ENCODE data around the gene RNF212. TPM values are rescaled to one million over a fixed set of nuclear protein-coding genes. Genes with fewer than 3 reads are reported as not detected.

Gene RNF212
- total and polyA plus RNA-seq, 4 donors, result 3.5 to 8.8 (median 5.3) TPM

DNA sequence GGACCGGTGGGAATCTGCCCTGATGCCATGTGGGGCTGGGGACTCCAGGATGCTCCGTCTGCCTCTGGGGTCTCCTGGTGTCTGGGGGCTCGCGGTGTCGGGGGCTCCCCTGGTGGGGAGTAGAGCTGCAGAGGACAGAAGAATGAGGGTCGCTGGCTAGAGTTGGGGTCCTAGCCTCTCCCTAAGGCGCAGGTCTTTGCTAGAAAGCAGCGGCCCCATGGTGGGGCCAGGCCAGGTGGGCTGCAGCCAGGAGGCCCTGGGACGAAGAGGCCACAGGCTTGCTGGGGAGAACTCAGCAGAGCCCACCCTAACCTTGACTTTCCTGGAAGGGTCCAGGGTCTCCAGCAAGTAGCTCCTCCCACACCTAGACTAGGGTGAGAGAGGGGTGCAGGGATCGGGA, 80.5 kb downstream of the RNF212 start:
- Histone ChIP-seq H3K9me3 (ENCODE audit: control insufficient read depth in 4 of 4, insufficient read depth in 3 of 4, low read length in 3 of 4) (no peaks in the 10 kb centered on the region), H3K4me1 (ENCODE audit: control insufficient read depth in 5 of 5, insufficient read depth in 5 of 5, low read length in 5 of 5) (peaks cover 0 to 47% (median 0%) of the 10 kb centered on the region in 5 donors), H3K27ac (ENCODE audit: low read depth in 1 of 2, low read length in 1 of 2) (no peak overlapping the region), H3K4me3 (no peak overlapping the region), H3K9ac (ENCODE audit: insufficient read depth in 1 of 2, low read length in 2 of 2) (no peak overlapping the region), H3K36me3 (ENCODE audit: control insufficient read depth in 4 of 4, insufficient read depth in 4 of 4, low read length in 4 of 4) (no peaks in the 10 kb centered on the region), H3K27me3 (ENCODE audit: control insufficient read depth in 3 of 3, insufficient read depth in 3 of 3, low read length in 2 of 3) (no peaks in the 10 kb centered on the region)
- ATAC-seq (ENCODE audit: insufficient read depth, low FRiP score) (no peak), DNase-seq (no peak)
- WGBS, 2 donors, result 83 to 91% methylated on average over 10 of the region's 10 CpGs
- TF ChIP-seq, protein P1, sequence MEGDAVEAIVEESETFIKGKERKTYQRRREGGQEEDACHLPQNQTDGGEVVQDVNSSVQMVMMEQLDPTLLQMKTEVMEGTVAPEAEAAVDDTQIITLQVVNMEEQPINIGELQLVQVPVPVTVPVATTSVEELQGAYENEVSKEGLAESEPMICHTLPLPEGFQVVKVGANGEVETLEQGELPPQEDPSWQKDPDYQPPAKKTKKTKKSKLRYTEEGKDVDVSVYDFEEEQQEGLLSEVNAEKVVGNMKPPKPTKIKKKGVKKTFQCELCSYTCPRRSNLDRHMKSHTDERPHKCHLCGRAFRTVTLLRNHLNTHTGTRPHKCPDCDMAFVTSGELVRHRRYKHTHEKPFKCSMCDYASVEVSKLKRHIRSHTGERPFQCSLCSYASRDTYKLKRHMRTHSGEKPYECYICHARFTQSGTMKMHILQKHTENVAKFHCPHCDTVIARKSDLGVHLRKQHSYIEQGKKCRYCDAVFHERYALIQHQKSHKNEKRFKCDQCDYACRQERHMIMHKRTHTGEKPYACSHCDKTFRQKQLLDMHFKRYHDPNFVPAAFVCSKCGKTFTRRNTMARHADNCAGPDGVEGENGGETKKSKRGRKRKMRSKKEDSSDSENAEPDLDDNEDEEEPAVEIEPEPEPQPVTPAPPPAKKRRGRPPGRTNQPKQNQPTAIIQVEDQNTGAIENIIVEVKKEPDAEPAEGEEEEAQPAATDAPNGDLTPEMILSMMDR (IDR thresholded peaks at IDR 0.05; ENCODE audit: control extremely low read depth, extremely low read depth), result no peak

DNA sequence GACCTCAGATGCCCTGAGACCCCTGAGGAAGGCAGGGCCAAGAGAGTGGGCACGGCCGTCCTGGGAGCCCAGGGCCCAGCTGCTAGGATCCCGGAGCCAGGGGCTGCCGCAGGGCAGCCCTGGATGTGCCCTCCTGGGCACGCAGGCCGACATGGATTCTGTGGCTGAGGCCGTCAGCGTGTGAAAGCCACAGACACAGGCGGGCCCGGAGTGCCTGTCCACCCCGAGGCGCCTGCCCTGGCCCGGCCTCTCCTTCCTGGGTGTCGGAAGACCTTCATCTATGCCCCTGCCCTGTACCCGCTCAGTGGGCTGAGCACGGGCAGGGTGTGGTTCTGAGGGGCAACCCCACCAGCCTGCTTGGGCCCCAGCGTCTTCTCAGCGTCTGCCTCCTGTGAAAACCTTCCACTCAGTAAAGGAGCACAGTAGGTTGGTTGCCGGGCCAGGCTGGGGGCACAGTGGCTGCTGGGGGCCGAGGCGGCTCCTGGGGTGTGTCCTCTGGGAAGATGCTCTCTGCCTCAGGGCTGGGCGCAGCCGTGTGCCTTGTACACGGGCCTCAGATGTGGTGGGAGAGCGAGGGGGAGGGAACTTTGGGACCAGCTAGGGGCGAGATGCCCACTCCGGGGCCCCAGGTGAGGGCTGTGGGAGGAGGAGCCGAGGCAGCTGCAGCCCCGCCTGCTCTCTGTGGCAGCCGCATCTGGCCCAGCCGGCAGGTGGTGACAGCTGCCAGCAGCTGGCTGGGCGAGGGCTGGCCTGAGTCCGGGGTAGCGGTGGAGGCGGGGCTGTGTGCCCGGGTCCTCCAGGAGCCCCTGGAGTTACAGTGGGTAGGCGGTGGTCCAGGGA, 81.2 kb downstream of the RNF212 start:
- Histone ChIP-seq H3K9ac (ENCODE audit: insufficient read depth in 1 of 2, low read length in 2 of 2) (no peak overlapping the region), H3K27me3 (ENCODE audit: control insufficient read depth in 3 of 3, insufficient read depth in 3 of 3, low read length in 2 of 3) (no peaks in the 10 kb centered on the region), H3K9me3 (ENCODE audit: control insufficient read depth in 4 of 4, insufficient read depth in 3 of 4, low read length in 3 of 4) (no peaks in the 10 kb centered on the region), H3K4me1 (ENCODE audit: control insufficient read depth in 5 of 5, insufficient read depth in 5 of 5, low read length in 5 of 5) (peaks cover 0 to 51% (median 3%) of the 10 kb centered on the region in 5 donors), H3K27ac (ENCODE audit: low read depth in 1 of 2, low read length in 1 of 2) (no peak overlapping the region), H3K36me3 (ENCODE audit: control insufficient read depth in 4 of 4, insufficient read depth in 4 of 4, low read length in 4 of 4) (no peaks in the 10 kb centered on the region), H3K4me3 (no peak overlapping the region)
- no peak for ATAC-seq (ENCODE audit: insufficient read depth, low FRiP score)
- peak in 1 of 3 donors; percentile 43 for DNase-seq
- TF ChIP-seq, protein P1 (IDR thresholded peaks at IDR 0.05; ENCODE audit: control extremely low read depth, extremely low read depth), result no peak
- WGBS, 2 donors, result 64 to 69% methylated on average over 33 to 37 of the region's 37 CpGs

DNA sequence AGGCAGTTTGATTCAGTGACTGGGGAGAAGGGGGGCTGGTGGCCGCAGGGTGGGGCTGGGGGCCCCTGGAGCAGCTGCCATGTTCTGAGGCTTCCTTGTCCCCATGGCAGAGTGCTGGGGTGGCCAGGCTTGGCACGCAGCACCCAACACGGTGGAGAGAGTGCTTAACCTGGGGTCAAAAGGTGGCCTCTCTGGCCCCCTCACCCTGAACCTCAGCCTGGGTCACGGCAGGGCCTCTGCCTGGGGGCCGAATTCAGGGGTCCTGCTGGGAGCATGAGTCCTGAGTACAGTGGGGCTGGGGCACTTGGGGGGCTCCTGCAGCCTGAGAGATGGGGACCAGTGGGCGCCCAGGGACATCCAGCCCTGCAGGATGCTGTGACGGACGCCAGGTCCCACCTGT, 82.0 kb downstream of the RNF212 start:
- Histone ChIP-seq H3K4me1 (ENCODE audit: control insufficient read depth in 5 of 5, insufficient read depth in 5 of 5, low read length in 5 of 5) (peaks cover 0 to 44% (median 3%) of the 10 kb centered on the region in 5 donors), H3K27ac (ENCODE audit: low read depth in 1 of 2, low read length in 1 of 2) (no peak overlapping the region), H3K27me3 (ENCODE audit: control insufficient read depth in 3 of 3, insufficient read depth in 3 of 3, low read length in 2 of 3) (no peaks in the 10 kb centered on the region), H3K9ac (ENCODE audit: insufficient read depth in 1 of 2, low read length in 2 of 2) (no peak overlapping the region), H3K9me3 (ENCODE audit: control insufficient read depth in 4 of 4, insufficient read depth in 3 of 4, low read length in 3 of 4) (no peaks in the 10 kb centered on the region), H3K36me3 (ENCODE audit: control insufficient read depth in 4 of 4, insufficient read depth in 4 of 4, low read length in 4 of 4) (no peaks in the 10 kb centered on the region), H3K4me3 (no peak overlapping the region)
- TF ChIP-seq, protein P1 (IDR thresholded peaks at IDR 0.05; ENCODE audit: control extremely low read depth, extremely low read depth), result no peak
- no peak for ATAC-seq (ENCODE audit: insufficient read depth, low FRiP score)
- WGBS, 2 donors, result 81 to 88% methylated on average over 6 to 8 of the region's 8 CpGs
- DNase-seq, result no peak

All from lung (tissue), 12 donors.